Measurements from ENCODE around the gene HERC6.
A peak's percentile ranks its signal among the peaks of the same experiment; 100 is the strongest.
"Not testable (repeated sequence)": the region's sequence is repeated elsewhere in the genome, so short reads cannot be mapped to it uniquely, and the experiment has no call there.

Gene HERC6

GRCh38 chr4:88391703-88392102 lies 13.1 kb downstream of the HERC6 start:
- DNase-seq, result no peak

GRCh38 chr4:88396681-88397080 lies 18.0 kb downstream of the HERC6 start:
- peak; percentile 32 for DNase-seq

DNA sequence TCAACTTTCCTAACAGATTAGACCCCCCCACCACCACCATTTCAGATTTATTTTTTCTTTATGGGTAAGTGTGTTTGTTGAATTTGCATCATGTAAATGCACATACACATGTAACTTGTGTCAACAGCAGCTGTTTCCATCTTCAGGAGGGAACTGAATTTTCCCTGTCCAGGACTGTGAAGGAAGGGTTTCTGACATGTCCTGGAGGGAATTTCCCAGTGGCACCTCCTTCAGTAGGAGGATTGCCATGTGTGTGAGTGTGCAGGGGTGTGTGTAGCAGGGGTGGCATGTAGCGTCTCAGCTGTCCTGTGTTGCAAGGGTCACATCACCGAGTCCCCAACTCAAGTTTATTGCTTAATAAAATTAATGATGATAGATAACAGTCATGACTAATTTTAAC lies 19.7 kb downstream of the HERC6 start:
- no peak for DNase-seq

DNA sequence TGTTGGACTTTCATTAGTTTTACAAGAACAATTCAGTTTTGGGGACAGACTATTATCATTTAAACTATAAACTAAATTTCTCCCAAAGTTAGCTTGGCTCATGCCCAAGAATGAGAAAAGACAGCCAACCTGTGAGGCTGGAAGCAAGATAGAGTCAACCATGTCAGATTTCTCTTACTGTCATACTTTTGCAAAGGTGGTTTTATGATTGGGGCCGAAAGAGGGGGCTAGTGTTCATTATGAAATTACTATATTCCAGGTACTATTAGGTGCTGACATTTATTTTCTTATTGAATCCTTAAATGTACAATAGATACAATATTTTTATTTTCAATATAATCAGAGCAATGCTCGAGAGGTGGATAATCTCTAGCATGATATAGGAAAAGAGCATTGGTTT lies 30.6 kb downstream of the HERC6 start:
- no peak for DNase-seq

- DNase-seq, result no peak
Measured at GRCh38 chr4:88409789-88410188, 31.1 kb downstream of the HERC6 start.

- no peak for DNase-seq
Measured at GRCh38 chr4:88411491-88412096, 32.9 kb downstream of the HERC6 start.

DNA sequence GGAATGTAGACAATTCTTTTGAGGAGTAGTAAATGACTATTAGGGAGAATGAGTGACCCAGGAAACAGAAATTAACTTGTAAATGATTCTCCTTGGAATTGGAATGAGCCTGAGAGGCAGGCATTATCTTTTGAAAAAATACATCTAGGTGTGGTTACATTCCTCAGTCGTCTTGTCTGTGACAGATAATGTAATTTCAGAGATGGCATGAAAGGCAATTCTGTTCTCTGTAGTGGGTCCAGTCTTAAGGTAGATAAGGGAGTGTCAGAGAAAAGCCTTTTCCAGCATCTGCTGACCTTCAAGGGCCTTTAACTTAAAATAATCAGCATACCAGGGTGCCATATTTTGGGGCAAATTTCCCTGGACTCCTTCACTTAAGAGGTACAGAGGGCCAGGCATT lies 35.1 kb downstream of the HERC6 start:
- peak; percentile 19 for DNase-seq

DNA sequence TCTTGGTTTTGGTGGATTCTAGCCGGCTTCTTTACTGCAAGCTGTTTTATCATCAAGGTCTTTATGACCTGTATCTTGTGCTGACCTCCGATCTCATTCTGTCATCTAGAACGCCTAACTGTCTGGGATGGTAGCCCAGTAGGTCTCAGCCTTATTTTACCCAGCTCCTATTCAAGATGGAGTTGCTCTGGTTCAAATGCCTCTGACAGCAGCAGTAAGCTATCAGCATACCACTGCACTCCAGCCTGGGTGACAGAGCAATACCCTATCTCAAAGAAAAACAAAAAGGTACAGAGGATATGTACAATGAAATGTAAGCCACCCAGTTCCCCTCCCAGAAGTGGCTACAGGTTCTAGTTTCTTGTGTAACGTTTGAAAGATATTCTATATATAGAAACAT lies 36.1 kb downstream of the HERC6 start:
- no peak for DNase-seq

GRCh38 chr4:88415982-88416381 lies 37.3 kb downstream of the HERC6 start:
- no peak for DNase-seq

DNA sequence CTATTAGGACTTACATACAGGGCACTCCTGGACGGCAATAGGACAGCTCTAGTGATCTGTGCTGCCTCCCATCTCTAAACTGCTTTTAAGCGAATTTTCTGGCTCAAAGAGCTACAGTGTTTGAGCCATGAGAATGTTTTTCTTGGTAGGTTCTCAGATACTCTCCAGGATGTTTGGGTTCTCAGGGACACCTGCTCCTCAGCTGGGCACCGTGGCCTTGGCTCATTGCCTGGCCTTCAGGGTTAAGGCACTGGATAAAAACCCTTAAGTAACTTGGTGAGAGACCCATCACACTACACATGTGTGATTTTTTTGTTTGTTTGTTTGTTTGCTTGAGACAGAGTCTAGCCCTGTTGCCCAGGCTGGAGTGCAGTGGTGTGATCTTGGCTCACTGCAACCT lies 39.8 kb downstream of the HERC6 start:
- no peak for DNase-seq

- DNase-seq, result no peak
Measured at GRCh38 chr4:88419874-88420273, 41.2 kb downstream of the HERC6 start.

DNA sequence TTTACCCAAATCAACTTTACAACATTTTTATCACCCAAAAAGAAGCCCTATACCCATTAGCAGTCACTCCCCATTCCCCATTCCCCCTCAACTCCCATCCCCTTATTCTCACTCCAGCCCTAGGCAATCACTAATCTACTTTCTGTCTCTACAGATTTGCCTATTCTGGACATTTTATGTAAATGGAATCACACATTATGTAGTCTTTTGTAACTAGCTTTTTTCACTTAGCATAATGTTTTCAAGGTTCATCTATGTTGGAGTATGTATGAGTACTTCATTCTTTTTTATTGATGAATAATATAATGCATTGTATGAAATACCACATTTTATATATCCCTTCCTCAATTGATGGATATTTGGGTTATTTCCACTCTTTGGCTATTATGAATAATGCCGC lies 42.2 kb downstream of the HERC6 start:
- no peak for DNase-seq

DNA sequence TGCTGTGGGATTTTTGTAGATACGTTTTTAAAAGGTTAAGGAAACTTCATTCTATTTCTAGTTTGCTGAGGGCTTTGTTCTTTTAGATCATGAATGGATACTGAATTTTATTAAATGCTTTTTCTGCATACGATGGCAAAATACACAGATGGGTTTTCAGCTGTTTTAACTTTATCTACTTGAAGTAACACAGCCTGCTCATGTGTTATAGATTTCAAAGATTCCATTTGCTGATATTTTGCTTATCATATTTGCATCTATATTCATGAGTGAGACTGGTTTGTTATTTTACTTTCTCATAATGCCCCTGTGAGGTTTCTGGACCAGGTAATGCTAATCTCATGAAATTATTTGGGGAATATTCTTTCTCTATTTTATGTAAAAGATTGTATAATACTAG lies 43.8 kb downstream of the HERC6 start:
- no peak for DNase-seq

DNA sequence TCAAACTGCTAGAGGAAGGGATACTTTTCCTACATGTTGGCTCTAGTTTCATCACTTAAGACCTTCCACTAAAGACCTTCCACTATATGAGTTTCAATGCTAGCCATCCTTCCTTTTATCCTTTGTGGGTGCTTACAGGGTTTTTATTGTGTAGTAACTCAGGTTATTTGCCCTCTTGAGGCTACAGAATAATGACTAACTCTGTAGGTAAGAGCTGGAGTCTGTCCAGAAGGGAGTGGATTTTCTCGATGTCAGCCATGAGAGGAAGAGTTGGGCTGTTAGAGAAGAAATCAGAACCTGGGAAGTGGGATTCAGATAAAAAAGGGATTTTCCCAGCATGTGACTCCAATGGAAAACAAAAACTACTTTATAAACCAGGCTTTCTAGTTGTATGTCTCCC lies 50.7 kb downstream of the HERC6 start:
- DNase-seq, result no peak

DNA sequence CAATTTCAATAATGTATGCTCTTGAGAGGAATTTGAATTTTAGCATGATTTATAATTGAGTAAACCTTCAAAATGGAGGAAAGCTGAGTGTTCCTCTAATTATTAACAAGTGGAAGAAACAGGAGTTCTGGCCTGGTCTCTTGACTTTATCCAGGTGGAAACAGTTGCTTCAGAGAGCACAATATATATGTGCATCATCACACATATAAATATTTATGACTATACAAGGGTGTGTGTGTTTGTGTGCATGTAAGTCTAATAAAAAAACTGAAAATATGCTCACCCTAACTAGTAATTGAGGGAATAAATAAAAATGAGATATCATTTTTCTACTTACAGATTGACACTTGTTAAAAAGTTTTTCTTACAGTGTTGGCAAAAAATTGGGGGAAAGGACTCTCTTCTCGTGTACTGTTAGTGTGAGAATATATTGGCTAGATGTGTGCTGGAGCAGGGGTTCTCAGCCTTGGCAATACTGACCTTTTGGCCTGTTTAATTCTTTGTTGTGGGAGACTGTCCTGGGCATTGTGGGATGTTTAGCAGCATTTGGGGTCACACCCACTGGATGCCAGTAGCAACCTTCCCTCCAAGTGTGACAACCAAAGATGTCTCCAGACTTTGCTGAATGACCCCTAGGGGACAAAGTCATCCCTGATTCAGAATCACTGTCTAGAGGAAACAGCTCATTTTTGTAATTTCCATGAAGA lies 57.5 kb downstream of the HERC6 start:
- no peak for DNase-seq

- DNase-seq, result not testable (repeated sequence)
Measured at GRCh38 chr4:88437873-88438272, 59.2 kb downstream of the HERC6 start.

- no peak for DNase-seq
Measured at GRCh38 chr4:88439161-88439760, 60.6 kb downstream of the HERC6 start.

GRCh38 chr4:88440146-88440545 lies 61.5 kb downstream of the HERC6 start:
- no peak for DNase-seq

- no peak for DNase-seq
Measured at GRCh38 chr4:88441696-88442095, 63.0 kb downstream of the HERC6 start.

DNA sequence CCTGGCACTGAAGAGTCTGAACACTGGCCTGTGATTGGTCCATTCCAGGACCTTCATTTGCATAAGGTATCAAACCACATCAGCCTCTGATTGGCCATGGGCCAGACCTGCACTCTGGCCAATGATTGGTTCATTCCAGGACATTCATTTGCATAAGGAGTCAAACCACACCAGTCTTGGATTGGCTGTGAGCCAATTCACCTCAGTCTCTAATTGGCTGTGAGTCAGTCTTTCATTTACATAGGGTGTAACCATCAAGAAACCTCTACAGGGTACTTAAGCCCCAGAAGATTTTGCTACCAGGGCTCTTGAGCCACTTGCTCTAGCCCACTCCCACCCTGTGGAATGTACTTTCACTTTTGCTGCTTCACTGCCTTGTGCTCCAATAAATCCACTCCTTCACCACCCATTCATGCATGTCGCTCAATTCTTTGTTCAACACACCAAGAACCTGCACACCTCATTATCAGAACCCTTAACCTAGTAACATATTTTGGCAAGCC lies 64.1 kb downstream of the HERC6 start:
- DNase-seq, result peak; percentile 38

DNA sequence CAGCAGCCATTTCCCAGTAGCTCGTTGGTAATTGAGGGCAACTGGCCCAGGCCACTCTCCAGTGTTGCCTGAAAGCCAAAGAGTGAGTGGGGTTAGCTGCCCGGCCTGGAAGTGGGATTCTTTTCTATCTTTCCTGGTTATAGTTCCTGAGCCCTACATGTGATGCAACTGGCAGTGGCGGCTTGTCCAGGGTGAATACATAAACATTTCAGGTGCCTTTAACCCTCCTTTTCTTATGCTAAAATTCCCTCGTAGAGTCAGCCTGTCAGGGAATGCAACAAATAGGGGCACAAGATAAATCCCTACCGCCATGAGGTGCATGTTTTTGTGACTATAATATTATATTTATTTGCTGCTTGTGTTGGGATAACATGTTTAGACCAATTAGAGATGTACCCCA lies 64.8 kb downstream of the HERC6 start:
- DNase-seq, result no peak

GRCh38 chr4:88445252-88445651 lies 66.6 kb downstream of the HERC6 start:
- no peak for DNase-seq

GRCh38 chr4:88446124-88446523 lies 67.5 kb downstream of the HERC6 start:
- no peak for DNase-seq

DNA sequence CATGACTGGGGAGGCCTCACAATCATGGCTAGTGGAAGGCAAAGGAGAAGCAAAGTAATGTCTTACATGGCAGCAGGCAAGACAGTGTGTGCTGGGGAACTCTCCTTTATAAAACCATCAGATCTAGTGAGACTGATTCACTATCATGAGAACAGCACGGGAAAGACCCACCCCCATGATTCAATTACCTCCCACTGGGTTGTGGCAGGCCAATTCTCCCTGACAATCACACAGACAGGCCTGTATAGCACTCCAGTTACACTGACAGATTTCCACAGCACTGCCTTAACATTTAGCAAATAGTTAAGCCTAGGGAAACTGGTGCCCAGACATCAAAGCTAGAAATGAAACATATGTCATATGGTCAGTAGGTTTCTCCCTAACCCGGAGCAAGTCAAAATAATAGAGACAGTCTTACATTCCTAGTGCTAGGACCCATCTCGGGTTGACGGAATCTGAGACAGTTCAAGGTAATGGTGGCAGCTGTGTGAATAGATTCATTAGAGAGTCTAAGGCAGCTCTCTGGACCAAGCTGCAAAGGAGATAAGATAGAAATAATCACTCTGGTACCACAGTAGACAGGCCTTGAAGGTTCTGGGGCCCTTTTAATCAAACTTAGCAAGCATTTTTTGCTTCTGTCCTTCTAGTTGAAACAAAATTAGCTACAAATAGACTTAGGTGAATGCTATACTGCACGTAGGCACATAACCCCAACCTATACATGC lies 68.9 kb downstream of the HERC6 start:
- DNase-seq, result peak; percentile 4
